ENCODE measurements around the gene COL1A1.
A peak's percentile ranks its signal among the peaks of the same experiment; 100 is the strongest.

Gene COL1A1

GRCh38 chr17:50187751-50188530, 13.5 kb downstream of the COL1A1 start:
- no peak for DNase-seq (ENCODE audit: low read depth in 2 of 2, low spot score in 1 of 2)

GRCh38 chr17:50187394-50187725, 14.1 kb downstream of the COL1A1 start:
- DNase-seq (ENCODE audit: low read depth in 2 of 2, low spot score in 1 of 2): no peak

- DNase-seq (ENCODE audit: low read depth in 2 of 2, low spot score in 1 of 2): no peak
Observed at GRCh38 chr17:50186661-50187393, 14.6 kb downstream of the COL1A1 start.

- no peak for DNase-seq (ENCODE audit: low read depth in 2 of 2, low spot score in 1 of 2)
Observed at GRCh38 chr17:50185631-50186471, 15.6 kb downstream of the COL1A1 start.

GRCh38 chr17:50184611-50185398, 16.6 kb downstream of the COL1A1 start:
- no peak for DNase-seq (ENCODE audit: low read depth in 2 of 2, low spot score in 1 of 2)

- no peak for DNase-seq (ENCODE audit: low read depth in 2 of 2, low spot score in 1 of 2)
Observed at GRCh38 chr17:50184064-50184463, 17.4 kb downstream of the COL1A1 start.

GRCh38 chr17:50183421-50183994, 17.9 kb downstream of the COL1A1 start:
- no peak for DNase-seq (ENCODE audit: low read depth in 2 of 2, low spot score in 1 of 2)

- no peak for DNase-seq (ENCODE audit: low read depth in 2 of 2, low spot score in 1 of 2)
Observed at GRCh38 chr17:50182783-50183420, 18.5 kb downstream of the COL1A1 start.

GRCh38 chr17:50181591-50182560, 19.6 kb downstream of the COL1A1 start:
- DNase-seq (ENCODE audit: low read depth in 2 of 2, low spot score in 1 of 2): no peak

GRCh38 chr17:50181144-50181543, 20.3 kb downstream of the COL1A1 start:
- no peak for DNase-seq (ENCODE audit: low read depth in 2 of 2, low spot score in 1 of 2)

GRCh38 chr17:50180620-50181019, 20.8 kb downstream of the COL1A1 start:
- no peak for DNase-seq (ENCODE audit: low read depth in 2 of 2, low spot score in 1 of 2)

GRCh38 chr17:50180111-50180510, 21.3 kb downstream of the COL1A1 start:
- no peak for DNase-seq (ENCODE audit: low read depth in 2 of 2, low spot score in 1 of 2)

- DNase-seq (ENCODE audit: low read depth in 2 of 2, low spot score in 1 of 2): peak in 1 of 2 donors; percentile 17
Observed at GRCh38 chr17:50177983-50178834, 23.2 kb downstream of the COL1A1 start.

- no peak for DNase-seq (ENCODE audit: low read depth in 2 of 2, low spot score in 1 of 2)
Observed at GRCh38 chr17:50177476-50177875, 24.0 kb downstream of the COL1A1 start.

- no peak for DNase-seq (ENCODE audit: low read depth in 2 of 2, low spot score in 1 of 2)
Observed at GRCh38 chr17:50176559-50177357, 24.7 kb downstream of the COL1A1 start.

GRCh38 chr17:50175035-50175807, 26.2 kb downstream of the COL1A1 start:
- DNase-seq (ENCODE audit: low read depth in 2 of 2, low spot score in 1 of 2): no peak

Measured in stimulated activated CD8-positive, alpha-beta memory T cell treated with anti-CD3 and anti-CD28 coated beads, Interleukin-4, amount 100 ng/mL, for 1 hour (primary cell).